GM12878 (cell line): ENCODE measurements around the gene BMP7. TPM values are rescaled to one million over a fixed set of nuclear protein-coding genes. Genes with fewer than 3 reads are reported as not detected.

Source experiments
- ATAC-seq: fragments of 200-7000 bp; cut with Tn5 transposase; 3 replicates; pipeline ENCODE4 v1.9.1; 2020; ENCODE audit warnings: mild to moderate bottlenecking, moderate library complexity
- BruUV-seq: library from RNA; stranded (reverse); fragments of 400-500 nt; replicated peaks from 2 replicates; lab custom pipeline; 2021; lab: Mats Ljungman, UMichigan
- CTCF ChIA-PET: fragments of 300-600 bp; sonication (Branson Sonifier 250); formaldehyde crosslinking; extraction: SDS; loops from one replicate; lab custom pipeline; 2021; ENCODE audit warnings: inconsistent platforms; lab: Yijun Ruan, JAX
- POLR2A ChIA-PET: fragments of 350-600 bp; formaldehyde crosslinking; extraction: SDS; loops from one replicate; lab custom pipeline; 2021; ENCODE audit warnings: inconsistent platforms; lab: Charles Lee
- RAD21 ChIA-PET: fragments of 300-600 bp; sonication (Branson Sonifier 250); formaldehyde crosslinking; loops from one replicate; lab custom pipeline; 2023; ENCODE audit warnings: antibody characterized with exemption; ENCODE audit not compliant: unreplicated experiment; lab: Charles Lee
- SMC1A ChIA-PET: fragments of 300-600 bp; sonication (Branson Sonifier 250); formaldehyde crosslinking; loops from one replicate; lab custom pipeline; 2023; ENCODE audit not compliant: unreplicated experiment, uncharacterized antibody; lab: Charles Lee
- DNase-seq: peaks from one replicate; pipeline ENCODE4 v3.0.0-alpha.2; 2011; ENCODE audit warnings: low read depth, low spot score
- FAIRE-seq: peaks from 3 replicates; lab custom pipeline; 2011; peaks lifted over from hg19 to GRCh38; lab: Jason Lieb, UNC
- H2AFZ ChIP-seq: 2 replicates; pipeline ENCODE4 v1.6.0; 2011; ENCODE audit warnings: low read depth, low read length, control low read depth; ENCODE audit not compliant: control insufficient read depth
- H3K27ac ChIP-seq: 2 replicates; pipeline ENCODE4 v1.5.1; 2011; ENCODE audit warnings: control low read depth; ENCODE audit not compliant: control insufficient read depth, insufficient read depth
- H3K27me3 ChIP-seq, 2 experiments: replicated peaks in 1 of 2; 2 replicates each; pipeline versions ENCODE4 v1.6.0 to v1.6.1; 2011; ENCODE audit warnings: low read length in 1 of 2; ENCODE audit not compliant: control insufficient read depth in 2 of 2, insufficient read depth in 2 of 2
- H3K36me3 ChIP-seq, 2 experiments: 2 replicates each; pipeline ENCODE4 v1.5.1; 2011; ENCODE audit warnings: low read length in 1 of 2; ENCODE audit not compliant: control insufficient read depth in 2 of 2, insufficient read depth in 2 of 2
- H3K4me1 ChIP-seq: 2 replicates; pipeline ENCODE4 v1.6.1; 2011; ENCODE audit warnings: mild to moderate bottlenecking, low read length, moderate library complexity, mixed read lengths; ENCODE audit not compliant: control insufficient read depth, insufficient read depth
- H3K4me2 ChIP-seq: 2 replicates; pipeline ENCODE4 v1.6.0; 2011; ENCODE audit warnings: control low read depth; ENCODE audit not compliant: control insufficient read depth, insufficient read depth
- H3K4me3 ChIP-seq: fragments of 200-600 bp; sonication (generic); 2 replicates; pipeline ENCODE4 v1.5.1; 2016
- H3K79me2 ChIP-seq: 2 replicates; pipeline ENCODE4 v1.6.0; 2011; ENCODE audit warnings: low read length; ENCODE audit not compliant: control insufficient read depth, insufficient read depth
- H3K9ac ChIP-seq: 2 replicates; pipeline ENCODE4 v1.8.0; 2011; ENCODE audit warnings: low read length, control low read depth, mixed read lengths; ENCODE audit not compliant: control insufficient read depth, insufficient read depth
- H3K9me3 ChIP-seq: replicated peaks from 3 replicates; pipeline ENCODE4 v1.5.1; 2011; ENCODE audit warnings: mild to moderate bottlenecking, low read length; ENCODE audit not compliant: control insufficient read depth, insufficient read depth
- H4K20me1 ChIP-seq: 2 replicates; pipeline ENCODE4 v1.6.0; 2011; ENCODE audit not compliant: control insufficient read depth, insufficient read depth
- CBX5 ChIP-seq: sonication (generic); IDR thresholded peaks from 2 replicates; pipeline ENCODE4 v1.6.1; 2016; ENCODE audit warnings: low read depth, moderate library complexity, mild to moderate bottlenecking, inconsistent platforms
- CEBPZ ChIP-seq: fragments of 150-350 bp; IDR thresholded peaks from 2 replicates; pipeline ENCODE4 v1.6.1; 2016; ENCODE audit warnings: low read depth, low read length
- EGR1 ChIP-seq, 2 experiments: IDR thresholded peaks; 1 replicate in 1 of 2; 2 replicates in 1 of 2; pipeline ENCODE4 v1.6.1; 2011 to 2012; ENCODE audit warnings: low read depth in 2 of 2, low read length in 2 of 2, borderline replicate concordance in 1 of 2, mild to moderate bottlenecking in 1 of 2, moderate library complexity in 1 of 2
- HDAC2 ChIP-seq: fragments of 200-600 bp; sonication (generic); IDR thresholded peaks from 2 replicates; pipeline ENCODE4 v1.6.1; 2017
- WGBS: methylation state at CpG from one replicate; pipeline ENCODE4 v1.1.6; 2016; ENCODE audit warnings: low lambda C conversion rate; ENCODE audit not compliant: insufficient replicate concordance, insufficient coverage; ENCODE audit errors: missing lambda C conversion rate; 5-methylcytosine and 5-hydroxymethylcytosine counted together
- in situ Hi-C: fragments of 300-500 bp; cut with MboI; formaldehyde crosslinking; loops from 9 replicates; pipeline ENCODE4 v1.14.3; 2018; ENCODE audit warnings: mixed read lengths
- intact Hi-C: fragments of 100-400 bp; cut with micrococcal nuclease; formaldehyde crosslinking; loops from one replicate; pipeline ENCODE4 v1.14.2; 2022; ENCODE audit not compliant: unreplicated experiment
- polyA plus RNA-seq, 11 experiments: library from polyadenylated mRNA; depleted of rRNA in 4 of 11; unstranded in 6 of 11; stranded (reverse) in 5 of 11; fragments of >200 nt; fragmentation: Nextera tagmentation in 4 of 11; fragmentation: Illumina TruSeq in 1 of 11; extraction: Ambion mirVana in 4 of 11; extraction: Trizol in 1 of 11; gene quantifications; 1 replicate in 1 of 11; 2 replicates in 10 of 11; pipeline versions ENCODE4 v1.2.1 to v1.2.3, GENCODE V29; 2011 to 2016; ENCODE audit warnings: inconsistent platforms in 2 of 11, missing spikeins in 2 of 11, low read depth in 1 of 11
- total RNA-seq, 4 experiments: library from RNA; depleted of rRNA in 3 of 4; stranded (reverse); fragments of >200 nt in 3 of 4; fragmentation: Illumina TruSeq in 1 of 4; extraction: Trizol in 1 of 4; gene quantifications; 2 replicates each; pipeline versions ENCODE4 v1.2.1 to v1.2.3, GENCODE V29; 2013 to 2021

Gene BMP7
- total and polyA plus RNA-seq, 10 of the 15 experiments (the other 5 are each of a cell fraction or from before 2014, with no cell fraction given) = 0.18 to 0.51 (median 0.28) TPM; not detected in 7

- in situ Hi-C loops (no loop called here), intact Hi-C loops (no loop called here)
- SMC1A ChIA-PET = no interaction called here
- TF ChIP-seq HDAC2 (no peak), CBX5 (no peak), CEBPZ (no peak), EGR1 (IDR thresholded peaks at IDR 0.05; ENCODE audit: borderline replicate concordance in 1 of 2, low read depth in 2 of 2, low read length in 2 of 2) (no peak)
- no peaks in the 10 kb centered on the region for H3K79me2 ChIP-seq
- CTCF ChIA-PET = interaction anchor here (0.7 kb wide), 1 partner anchor 422 kb away, joined by 4 read pairs; no protein-coding TSS in a partner anchor
- POLR2A ChIA-PET = no interaction called here
- no peaks in the 10 kb centered on the region for H3K4me1 ChIP-seq
- BruUV-seq = no TSS peak
- no peak for FAIRE-seq
- H3K4me3 ChIP-seq = no peak overlapping the region
- no peak overlapping the region for H3K9ac ChIP-seq
- H3K9me3 ChIP-seq = no peaks in the 10 kb centered on the region; the same call in 2 of the 3 replicates
- no peak overlapping the region for H2AFZ ChIP-seq
- ATAC-seq = no peak
- DNase-seq = no peak
- no peak overlapping the region for H3K4me2 ChIP-seq
- 30% methylated on average over 16 of the region's 16 CpGs for WGBS
- H3K27me3 ChIP-seq = peaks cover 0 to 3% of the 10 kb centered on the region in 2 experiments; a peak in 2 of 4 replicates
- H4K20me1 ChIP-seq = no peaks in the 10 kb centered on the region; the same call in 1 of the 2 replicates
- H3K27ac ChIP-seq = no peak overlapping the region
- RAD21 ChIA-PET = no interaction called here
- H3K36me3 ChIP-seq = no peaks in the 10 kb centered on the region
These were observed 106.4 kb downstream of the BMP7 start for GRCh38 chr20:57159945-57160610.
